Heart left ventricle (tissue), 16 donors: ENCODE measurements around the gene ANKRD13C. TPM values are rescaled to one million over a fixed set of nuclear protein-coding genes. Genes with fewer than 3 reads are reported as not detected.

Experiments
- ATAC-seq, 4 donors: fragments of 200-7000 bp; cut with Tn5 transposase; one replicate each; pipeline ENCODE4 v1.9.1; 2020 to 2022; ENCODE audit warnings: moderate library complexity in 4 of 4, mild to moderate bottlenecking in 3 of 4, moderate number of reproducible peaks in 1 of 4
- DNase-seq, 5 donors: peaks; one replicate each; pipeline ENCODE4 v3.0.0-alpha.2; 2020
- H3K27ac ChIP-seq, 12 donors: fragments of 200-600 bp; sonication (generic) in 4 of 12; one replicate each; pipeline versions ENCODE4 v1.5.0 to v1.8.0; 2016 to 2022; ENCODE audit warnings: mild to moderate bottlenecking in 2 of 12
- H3K27me3 ChIP-seq, 9 donors: fragments of 200-600 bp; sonication (generic) in 2 of 9; one replicate each; pipeline versions ENCODE4 v1.5.1 to v1.8.0; 2016 to 2022; ENCODE audit warnings: mild to moderate bottlenecking in 3 of 9
- H3K36me3 ChIP-seq, 9 donors: fragments of 200-600 bp; sonication (generic) in 2 of 9; one replicate each; pipeline versions ENCODE4 v1.5.0 to v1.8.0; 2018 to 2022; ENCODE audit warnings: mild to moderate bottlenecking in 2 of 9
- H3K4me1 ChIP-seq, 12 donors: fragments of 200-600 bp; sonication (generic) in 4 of 12; one replicate each; pipeline versions ENCODE4 v1.5.0 to v1.8.0; 2016 to 2022; ENCODE audit warnings: mild to moderate bottlenecking in 3 of 12
- H3K4me3 ChIP-seq, 12 donors: fragments of 200-600 bp; sonication (generic) in 4 of 12; one replicate each; pipeline versions ENCODE4 v1.5.0 to v1.8.0; 2017 to 2022; ENCODE audit warnings: mild to moderate bottlenecking in 9 of 12, moderate library complexity in 4 of 12
- H3K9me3 ChIP-seq, 12 donors: fragments of 200-600 bp; sonication (generic) in 4 of 12; one replicate each; pipeline versions ENCODE4 v1.5.0 to v1.8.0; 2016 to 2022; ENCODE audit warnings: mild to moderate bottlenecking in 1 of 12
- CTCF ChIP-seq, 12 donors: fragments of 200-600 bp; sonication (generic) in 4 of 12; IDR thresholded peaks; one replicate each; pipeline versions ENCODE4 v1.5.0 to v1.8.0; 2018 to 2022; ENCODE audit warnings: antibody characterized with exemption in 12 of 12, mild to moderate bottlenecking in 5 of 12
- POLR2A ChIP-seq, 2 donors: fragments of 450-650 bp; IDR thresholded peaks; one replicate each; pipeline ENCODE4 v1.6.1; 2017; ENCODE audit warnings: antibody characterized with exemption in 2 of 2, mild to moderate bottlenecking in 2 of 2, moderate library complexity in 2 of 2
- WGBS, 4 donors: extraction: QIAGEN DNeasy Blood & Tissue Kit in 2 of 4; methylation state at CpG; one replicate each; pipeline versions ENCODE4 v1.1.5 to v1.1.7; 2013 to 2018; 5-methylcytosine and 5-hydroxymethylcytosine counted together
- intact Hi-C, 10 donors: fragments of 100-400 bp; cut with DNase I; formaldehyde crosslinking; loops; one replicate each; pipeline versions ENCODE4 v1.11.1 to v1.14.2; 2022
- polyA plus RNA-seq, 2 donors: library from polyadenylated mRNA; stranded (reverse); fragments of 200-250 nt; gene quantifications; one replicate each; pipeline ENCODE4 v1.2.3, GENCODE V29; 2013
- total RNA-seq, 9 donors: library from RNA; depleted of rRNA in 2 of 9; stranded (reverse); fragments of >200 nt in 2 of 9; fragmentation: NEBNext Ultra II Directional in 3 of 9; extraction: Animal tissue kit (Norgen Biotek cat#: 25700) in 3 of 9; gene quantifications; one replicate each; pipeline versions ENCODE4 v1.1.0 to v1.2.4, GENCODE V29; 2016 to 2023
- donor health status: ischemic (EF 13 %, LVEDD 7.1; RV severe dilation, severe dysfunction).
- donor health status: healthy with polysubstance abuse.
- donor health status: DM: no; HTN: yes; CAD: no.
- donor health status: DM: no; HTN: no; CAD: no.
- donor health status: ischemic (EF 25% LVEDD 6.9; RV normal size, moderate dysfunction).
- donor health status: ischemic (EF 25% LVEDD 5.7; RV mildly dilated, moderate dysfunction).
- donor health status: healthy.
- donor health status: DM: yes; HTN: yes; CAD: no.
- donor health status: ischemic (EF 35%, LVEDD 5.7; RV mildly dilated, moderate dysfunction).
- donor health status: nonischemic (EF 11% LVEDD 7.7; RV severe dilation, severe dysfunction).
- donor health status: DM: yes; HTN: yes; CAD: no.
- donor health status: PGD.
- donor health status: ischemic (EF 29% LVEDD 5.4; RV normal size, mild dysfunction).
- donor health status: nonischemic (EF 23%, LVEDD 6.1; RV moderate dilation, normal function).

ANKRD13C gene
- total and polyA plus RNA-seq, 11 donors: 4.0 to 14.8 (median 10.5) TPM

GRCh38 chr1:70400335-70400734, 45.8 kb upstream of the ANKRD13C start:
- Histone ChIP-seq H3K27me3 (no peaks in the 10 kb centered on the region), H3K27ac (no peak overlapping the region), H3K4me1 (no peaks in the 10 kb centered on the region), H3K36me3 (no peaks in the 10 kb centered on the region), H3K9me3 (no peaks in the 10 kb centered on the region), H3K4me3 (no peak overlapping the region)
- TF ChIP-seq POLR2A (IDR thresholded peaks at IDR 0.05) (no peak), CTCF (IDR thresholded peaks at IDR 0.05) (no peak)
- WGBS, 4 donors: 76 to 86% (median 82%) methylated on average over 1 of the region's 1 CpG
- ATAC-seq (no peak), DNase-seq (no peak)
- intact Hi-C loops: no loop called here

- intact Hi-C loops: no loop called here
- DNase-seq (no peak), ATAC-seq (no peak)
- Histone ChIP-seq H3K27ac (no peak overlapping the region), H3K27me3 (no peaks in the 10 kb centered on the region), H3K9me3 (no peaks in the 10 kb centered on the region), H3K4me3 (no peak overlapping the region), H3K4me1 (no peaks in the 10 kb centered on the region), H3K36me3 (no peaks in the 10 kb centered on the region)
- WGBS, 4 donors: 79 to 86% (median 84%) methylated on average over 7 of the region's 7 CpGs
- TF ChIP-seq POLR2A (IDR thresholded peaks at IDR 0.05) (no peak), CTCF (IDR thresholded peaks at IDR 0.05) (no peak)
These were observed 42.5 kb upstream of the ANKRD13C start for GRCh38 chr1:70397013-70397412.

GRCh38 chr1:70396607-70397006, 42.1 kb upstream of the ANKRD13C start:
- intact Hi-C loops: no loop called here
- no peaks in the 10 kb centered on the region for H3K4me1 ChIP-seq
- H3K27ac ChIP-seq: no peak overlapping the region
- no peak overlapping the region for H3K4me3 ChIP-seq
- H3K27me3 ChIP-seq: no peaks in the 10 kb centered on the region
- H3K9me3 ChIP-seq: no peaks in the 10 kb centered on the region
- TF ChIP-seq CTCF (IDR thresholded peaks at IDR 0.05) (no peak), POLR2A (IDR thresholded peaks at IDR 0.05) (no peak)
- 64 to 85% (median 80%) methylated on average over 2 of the region's 2 CpGs for WGBS, 4 donors
- ATAC-seq (no peak), DNase-seq (no peak)
- H3K36me3 ChIP-seq: no peaks in the 10 kb centered on the region

- no peaks in the 10 kb centered on the region for H3K27me3 ChIP-seq
- TF ChIP-seq POLR2A (IDR thresholded peaks at IDR 0.05) (no peak), CTCF (IDR thresholded peaks at IDR 0.05) (no peak)
- no peak for DNase-seq
- ATAC-seq: no peak
- H3K27ac ChIP-seq: no peak overlapping the region
- H3K4me3 ChIP-seq: no peak overlapping the region
- H3K36me3 ChIP-seq: no peaks in the 10 kb centered on the region
- no peaks in the 10 kb centered on the region for H3K9me3 ChIP-seq
- intact Hi-C loops: no loop called here
- H3K4me1 ChIP-seq: no peaks in the 10 kb centered on the region
These were observed 38.1 kb upstream of the ANKRD13C start for GRCh38 chr1:70392626-70393025.
